Osteoblast (primary cell): ENCODE measurements around the gene KAT6B. TPM values are rescaled to one million over a fixed set of nuclear protein-coding genes. Genes with fewer than 3 reads are reported as not detected.

Source experiments
- DNase-seq: peaks from one replicate; pipeline ENCODE4 v3.0.0; 2011; ENCODE audit warnings: low spot score, mixed read lengths; ENCODE audit not compliant: insufficient read length; ENCODE audit errors: missing footprints
- H2AFZ ChIP-seq: 2 replicates; pipeline ENCODE4 v1.6.0; 2011; ENCODE audit warnings: mild to moderate bottlenecking, low read length
- H3K27ac ChIP-seq: 2 replicates; pipeline ENCODE4 v1.5.1; 2011; ENCODE audit warnings: mild to moderate bottlenecking, low read depth, low read length, moderate library complexity
- H3K27me3 ChIP-seq: 2 replicates; pipeline ENCODE4 v1.6.0; 2012; ENCODE audit warnings: mild to moderate bottlenecking, control low read depth, inconsistent platforms, low read length, moderate library complexity; ENCODE audit not compliant: insufficient read depth
- H3K36me3 ChIP-seq: 2 replicates; pipeline ENCODE4 v1.5.1; 2011; ENCODE audit warnings: mild to moderate bottlenecking, low read length, control low read depth, moderate library complexity; ENCODE audit not compliant: insufficient read depth
- H3K4me1 ChIP-seq: 2 replicates; pipeline ENCODE4 v1.5.1; 2011; ENCODE audit warnings: mild to moderate bottlenecking, low read length, control low read depth, moderate library complexity; ENCODE audit not compliant: insufficient read depth
- H3K4me2 ChIP-seq: 2 replicates; pipeline ENCODE4 v1.6.0; 2011; ENCODE audit warnings: mild to moderate bottlenecking, low read length; ENCODE audit not compliant: insufficient read depth
- H3K4me3 ChIP-seq: fragments of 200-600 bp; sonication (generic); 3 replicates; pipeline ENCODE4 v1.5.1; 2012; ENCODE audit warnings: mild to moderate bottlenecking, low read length, inconsistent platforms; ENCODE audit not compliant: insufficient read depth
- H3K79me2 ChIP-seq: 2 replicates; pipeline ENCODE4 v1.6.0; 2012; ENCODE audit warnings: mild to moderate bottlenecking, low read length, control low read depth, inconsistent platforms; ENCODE audit not compliant: insufficient read depth
- H3K9me3 ChIP-seq: 2 replicates; pipeline ENCODE4 v1.5.1; 2011; ENCODE audit warnings: low read depth, low read length, control low read depth
- H4K20me1 ChIP-seq: 2 replicates; pipeline ENCODE4 v1.6.0; 2012; ENCODE audit warnings: mild to moderate bottlenecking, low read length, control low read depth; ENCODE audit not compliant: insufficient read depth
- total RNA-seq: library from RNA; depleted of rRNA; stranded (reverse); fragments of >200 nt; gene quantifications from 2 replicates; pipeline ENCODE4 v1.2.3, GENCODE V29; 2012
- TF ChIP-seq, protein P1 (sequence below): IDR thresholded peaks from 2 replicates; pipeline ENCODE4 v1.5.1; 2011; ENCODE audit warnings: mild to moderate bottlenecking, low read depth, low read length, moderate library complexity; ENCODE audit errors: extremely low read depth

KAT6B gene
- total RNA-seq, 1 donor: 24.6 TPM

DNA sequence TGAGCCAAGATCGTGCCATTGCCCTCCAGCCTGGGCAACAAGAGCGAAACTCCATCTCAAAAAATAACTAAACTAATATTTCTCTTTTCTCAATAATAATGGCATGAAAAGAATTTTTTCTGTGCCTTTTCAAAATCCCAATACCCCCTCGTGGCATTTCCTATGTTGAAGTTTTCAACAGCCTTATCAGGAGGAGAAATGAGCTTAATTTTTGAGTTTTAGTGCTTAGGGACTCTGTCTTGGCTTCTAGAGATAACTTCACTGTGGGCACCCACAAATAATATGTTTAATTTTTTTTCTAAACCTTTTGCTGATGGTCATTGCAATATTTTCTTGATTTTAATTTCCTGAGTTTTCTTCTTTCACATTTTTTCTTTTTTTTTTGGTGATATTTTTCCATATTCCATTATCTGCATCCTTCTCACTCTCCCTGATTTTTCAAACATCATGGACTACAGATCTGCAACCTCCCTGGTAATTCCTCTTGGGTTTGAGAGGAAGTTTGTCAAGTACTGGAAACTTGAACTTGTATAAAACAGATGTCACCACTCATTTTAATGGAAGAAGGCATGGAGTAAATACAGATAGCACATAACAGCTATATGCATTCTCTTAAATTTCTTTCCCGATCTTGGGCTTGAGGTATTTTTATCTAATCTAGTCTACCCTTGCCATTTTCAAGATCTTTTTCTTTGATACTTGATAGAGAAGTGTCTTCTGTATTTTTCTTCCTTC, 84.0 kb downstream of the KAT6B start:
- Histone ChIP-seq H3K27ac (no peak overlapping the region), H3K4me1 (peaks cover 7% of the 10 kb centered on the region), H3K4me2 (no peak overlapping the region), H3K36me3 (no peaks in the 10 kb centered on the region), H3K9me3 (no peaks in the 10 kb centered on the region), H3K4me3 (no peak overlapping the region), H3K79me2 (peaks cover 44% of the 10 kb centered on the region), H2AFZ (no peak overlapping the region), H3K27me3 (no peaks in the 10 kb centered on the region), H4K20me1 (peaks cover 26% of the 10 kb centered on the region)
- DNase-seq: no peak
- TF ChIP-seq, protein P1, sequence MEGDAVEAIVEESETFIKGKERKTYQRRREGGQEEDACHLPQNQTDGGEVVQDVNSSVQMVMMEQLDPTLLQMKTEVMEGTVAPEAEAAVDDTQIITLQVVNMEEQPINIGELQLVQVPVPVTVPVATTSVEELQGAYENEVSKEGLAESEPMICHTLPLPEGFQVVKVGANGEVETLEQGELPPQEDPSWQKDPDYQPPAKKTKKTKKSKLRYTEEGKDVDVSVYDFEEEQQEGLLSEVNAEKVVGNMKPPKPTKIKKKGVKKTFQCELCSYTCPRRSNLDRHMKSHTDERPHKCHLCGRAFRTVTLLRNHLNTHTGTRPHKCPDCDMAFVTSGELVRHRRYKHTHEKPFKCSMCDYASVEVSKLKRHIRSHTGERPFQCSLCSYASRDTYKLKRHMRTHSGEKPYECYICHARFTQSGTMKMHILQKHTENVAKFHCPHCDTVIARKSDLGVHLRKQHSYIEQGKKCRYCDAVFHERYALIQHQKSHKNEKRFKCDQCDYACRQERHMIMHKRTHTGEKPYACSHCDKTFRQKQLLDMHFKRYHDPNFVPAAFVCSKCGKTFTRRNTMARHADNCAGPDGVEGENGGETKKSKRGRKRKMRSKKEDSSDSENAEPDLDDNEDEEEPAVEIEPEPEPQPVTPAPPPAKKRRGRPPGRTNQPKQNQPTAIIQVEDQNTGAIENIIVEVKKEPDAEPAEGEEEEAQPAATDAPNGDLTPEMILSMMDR: no peak

DNA sequence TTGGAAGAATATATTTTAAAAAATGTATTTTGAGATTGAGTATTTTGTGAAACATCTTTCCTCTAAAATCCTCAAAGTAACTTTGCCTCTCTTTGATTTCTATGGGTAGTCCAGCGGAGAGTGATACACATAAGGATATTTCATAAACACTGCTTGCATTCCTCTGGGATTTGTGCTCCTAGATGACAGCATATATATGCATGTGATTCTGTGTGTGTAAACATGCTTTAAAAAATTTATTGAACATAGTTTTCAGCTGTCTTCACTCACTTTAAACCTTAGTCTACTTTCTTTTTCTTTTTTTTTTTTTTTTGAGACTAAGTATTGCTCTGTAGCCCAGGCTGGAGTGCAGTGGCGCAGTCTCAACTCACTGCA, 84.6 kb downstream of the KAT6B start:
- peaks cover 7% of the 10 kb centered on the region for H3K4me1 ChIP-seq
- peaks cover 42% of the 10 kb centered on the region for H3K79me2 ChIP-seq
- H3K9me3 ChIP-seq: no peaks in the 10 kb centered on the region
- H4K20me1 ChIP-seq: peaks cover 22% of the 10 kb centered on the region
- H3K4me3 ChIP-seq: no peak overlapping the region
- no peaks in the 10 kb centered on the region for H3K36me3 ChIP-seq
- H3K4me2 ChIP-seq: no peak overlapping the region
- TF ChIP-seq, protein P1: no peak
- no peak overlapping the region for H3K27ac ChIP-seq
- H2AFZ ChIP-seq: no peak overlapping the region
- DNase-seq: no peak
- no peaks in the 10 kb centered on the region for H3K27me3 ChIP-seq

DNA sequence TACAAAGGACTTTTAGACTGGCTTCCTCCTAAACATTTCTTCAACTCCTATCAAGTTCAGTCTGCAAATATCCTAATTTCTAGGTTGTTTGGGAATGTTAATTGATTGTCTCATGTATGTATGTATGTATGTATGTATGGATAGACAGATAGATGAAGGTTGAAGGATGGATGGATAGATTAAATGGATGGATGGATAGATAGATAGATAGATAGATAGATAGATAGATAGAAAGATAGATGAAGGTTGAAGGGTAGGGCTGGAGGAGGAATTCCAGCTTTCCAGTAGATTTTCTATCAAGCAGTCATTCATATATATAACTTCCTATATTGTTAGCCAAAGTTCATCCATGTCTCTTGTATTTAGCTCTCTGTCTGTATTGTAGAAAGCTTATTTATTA, 85.8 kb downstream of the KAT6B start:
- Histone ChIP-seq H2AFZ (no peak overlapping the region), H3K9me3 (no peaks in the 10 kb centered on the region), H3K36me3 (no peaks in the 10 kb centered on the region), H3K27me3 (no peaks in the 10 kb centered on the region), H3K27ac (no peak overlapping the region), H3K79me2 (peaks cover 40% of the 10 kb centered on the region), H3K4me2 (no peak overlapping the region), H4K20me1 (peaks cover 15% of the 10 kb centered on the region), H3K4me3 (no peak overlapping the region), H3K4me1 (peaks cover 14% of the 10 kb centered on the region)
- TF ChIP-seq, protein P1: no peak
- no peak for DNase-seq

DNA sequence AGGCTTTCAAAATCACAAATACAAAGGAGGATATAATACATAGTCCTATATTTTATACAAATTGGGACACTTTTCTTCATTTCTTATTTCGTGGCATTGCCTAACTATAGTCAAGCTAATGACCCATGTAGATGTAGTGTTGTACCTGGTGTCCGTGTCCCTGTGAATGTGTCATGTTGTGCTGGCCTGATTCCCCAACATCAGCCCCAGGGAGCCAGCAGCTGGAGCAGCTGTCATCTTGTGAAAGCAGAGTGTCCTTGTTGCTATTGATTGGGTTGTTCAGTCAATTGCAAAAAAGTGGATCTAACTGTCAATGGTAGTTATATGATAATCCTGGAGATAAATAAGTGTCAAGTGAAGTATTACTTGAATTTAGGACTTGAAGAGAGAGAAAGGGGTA, 86.3 kb downstream of the KAT6B start:
- H3K9me3 ChIP-seq: no peaks in the 10 kb centered on the region
- no peak overlapping the region for H2AFZ ChIP-seq
- H3K27ac ChIP-seq: no peak overlapping the region
- TF ChIP-seq, protein P1: no peak
- DNase-seq: peak; percentile 23
- H4K20me1 ChIP-seq: peaks cover 19% of the 10 kb centered on the region
- H3K27me3 ChIP-seq: no peaks in the 10 kb centered on the region
- no peak overlapping the region for H3K4me2 ChIP-seq
- H3K4me3 ChIP-seq: no peak overlapping the region
- peaks cover 19% of the 10 kb centered on the region for H3K4me1 ChIP-seq
- no peaks in the 10 kb centered on the region for H3K36me3 ChIP-seq
- peaks cover 38% of the 10 kb centered on the region for H3K79me2 ChIP-seq
